Measurements from ENCODE around the gene SERPING1. TPM values are rescaled to one million over a fixed set of nuclear protein-coding genes. Genes with fewer than 3 reads are reported as not detected.

The SERPING1 gene
- polyA plus RNA-seq, 1 donor from 2014 or later = 0.22 TPM

DNA sequence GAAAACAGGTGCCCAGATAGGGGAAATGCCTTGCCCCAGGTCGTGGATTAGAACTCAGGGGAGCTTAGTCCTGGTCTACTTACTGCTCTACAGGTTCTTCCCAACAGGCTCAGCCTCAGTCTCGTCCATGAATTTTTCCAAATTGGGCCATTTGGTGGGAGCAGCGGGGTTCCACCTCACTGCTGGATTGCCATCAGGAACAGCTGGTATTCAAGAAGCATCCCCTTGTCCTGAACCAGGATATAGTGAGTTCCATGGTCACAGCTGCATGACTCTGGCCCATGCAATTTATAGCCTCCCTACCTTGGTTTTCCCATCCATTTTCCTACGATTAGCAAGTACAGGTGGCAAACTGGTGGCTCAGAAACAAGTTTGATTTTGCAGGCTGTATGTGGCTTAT is 23.4 kb upstream of the SERPING1 start:
- H3K27me3 ChIP-seq (ENCODE audit: insufficient read depth, low read depth, low read length) = no peaks in the 10 kb centered on the region
- H3K36me3 ChIP-seq (ENCODE audit: insufficient read depth, low read length) = no peaks in the 10 kb centered on the region
- no peak overlapping the region for H3K27ac ChIP-seq (ENCODE audit: low read length)
- H3K9me2 ChIP-seq (ENCODE audit: insufficient read depth, low read length) = no peaks in the 10 kb centered on the region
- no peak overlapping the region for H3K9ac ChIP-seq (ENCODE audit: low read length)
- H2AFZ ChIP-seq (ENCODE audit: low read depth, low read length) = no peak overlapping the region
- no peaks in the 10 kb centered on the region for H3K9me3 ChIP-seq (ENCODE audit: low read length)
- no peaks in the 10 kb centered on the region for H3F3A ChIP-seq (ENCODE audit: insufficient read depth, low read length, poor library complexity, severe bottlenecking)
- H3K79me2 ChIP-seq (replicated peaks; ENCODE audit: insufficient read depth, low read length) = no peaks in the 10 kb centered on the region
- no peak for TF ChIP-seq RAD21 (conservative IDR thresholded peaks at IDR 0.05)
- no peak for TF ChIP-seq EP300 (conservative IDR thresholded peaks at IDR 0.05; ENCODE audit: poor library complexity, severe bottlenecking)
- no peak for TF ChIP-seq TAF1 (IDR thresholded peaks at IDR 0.05; ENCODE audit: low read depth)
- TF ChIP-seq MXI1 (conservative IDR thresholded peaks at IDR 0.05; ENCODE audit: poor library complexity, severe bottlenecking) = no peak
- TF ChIP-seq, protein P1, sequence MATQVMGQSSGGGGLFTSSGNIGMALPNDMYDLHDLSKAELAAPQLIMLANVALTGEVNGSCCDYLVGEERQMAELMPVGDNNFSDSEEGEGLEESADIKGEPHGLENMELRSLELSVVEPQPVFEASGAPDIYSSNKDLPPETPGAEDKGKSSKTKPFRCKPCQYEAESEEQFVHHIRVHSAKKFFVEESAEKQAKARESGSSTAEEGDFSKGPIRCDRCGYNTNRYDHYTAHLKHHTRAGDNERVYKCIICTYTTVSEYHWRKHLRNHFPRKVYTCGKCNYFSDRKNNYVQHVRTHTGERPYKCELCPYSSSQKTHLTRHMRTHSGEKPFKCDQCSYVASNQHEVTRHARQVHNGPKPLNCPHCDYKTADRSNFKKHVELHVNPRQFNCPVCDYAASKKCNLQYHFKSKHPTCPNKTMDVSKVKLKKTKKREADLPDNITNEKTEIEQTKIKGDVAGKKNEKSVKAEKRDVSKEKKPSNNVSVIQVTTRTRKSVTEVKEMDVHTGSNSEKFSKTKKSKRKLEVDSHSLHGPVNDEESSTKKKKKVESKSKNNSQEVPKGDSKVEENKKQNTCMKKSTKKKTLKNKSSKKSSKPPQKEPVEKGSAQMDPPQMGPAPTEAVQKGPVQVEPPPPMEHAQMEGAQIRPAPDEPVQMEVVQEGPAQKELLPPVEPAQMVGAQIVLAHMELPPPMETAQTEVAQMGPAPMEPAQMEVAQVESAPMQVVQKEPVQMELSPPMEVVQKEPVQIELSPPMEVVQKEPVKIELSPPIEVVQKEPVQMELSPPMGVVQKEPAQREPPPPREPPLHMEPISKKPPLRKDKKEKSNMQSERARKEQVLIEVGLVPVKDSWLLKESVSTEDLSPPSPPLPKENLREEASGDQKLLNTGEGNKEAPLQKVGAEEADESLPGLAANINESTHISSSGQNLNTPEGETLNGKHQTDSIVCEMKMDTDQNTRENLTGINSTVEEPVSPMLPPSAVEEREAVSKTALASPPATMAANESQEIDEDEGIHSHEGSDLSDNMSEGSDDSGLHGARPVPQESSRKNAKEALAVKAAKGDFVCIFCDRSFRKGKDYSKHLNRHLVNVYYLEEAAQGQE (IDR thresholded peaks at IDR 0.05; ENCODE audit: borderline replicate concordance) = no peak
- TF ChIP-seq POLR2AphosphoS5 (IDR thresholded peaks at IDR 0.05) = no peak
- no peak for TF ChIP-seq EZH2 (IDR thresholded peaks at IDR 0.05; ENCODE audit: borderline replicate concordance, insufficient read depth, low read length, poor library complexity, severe bottlenecking)
- TF ChIP-seq, protein P2, sequence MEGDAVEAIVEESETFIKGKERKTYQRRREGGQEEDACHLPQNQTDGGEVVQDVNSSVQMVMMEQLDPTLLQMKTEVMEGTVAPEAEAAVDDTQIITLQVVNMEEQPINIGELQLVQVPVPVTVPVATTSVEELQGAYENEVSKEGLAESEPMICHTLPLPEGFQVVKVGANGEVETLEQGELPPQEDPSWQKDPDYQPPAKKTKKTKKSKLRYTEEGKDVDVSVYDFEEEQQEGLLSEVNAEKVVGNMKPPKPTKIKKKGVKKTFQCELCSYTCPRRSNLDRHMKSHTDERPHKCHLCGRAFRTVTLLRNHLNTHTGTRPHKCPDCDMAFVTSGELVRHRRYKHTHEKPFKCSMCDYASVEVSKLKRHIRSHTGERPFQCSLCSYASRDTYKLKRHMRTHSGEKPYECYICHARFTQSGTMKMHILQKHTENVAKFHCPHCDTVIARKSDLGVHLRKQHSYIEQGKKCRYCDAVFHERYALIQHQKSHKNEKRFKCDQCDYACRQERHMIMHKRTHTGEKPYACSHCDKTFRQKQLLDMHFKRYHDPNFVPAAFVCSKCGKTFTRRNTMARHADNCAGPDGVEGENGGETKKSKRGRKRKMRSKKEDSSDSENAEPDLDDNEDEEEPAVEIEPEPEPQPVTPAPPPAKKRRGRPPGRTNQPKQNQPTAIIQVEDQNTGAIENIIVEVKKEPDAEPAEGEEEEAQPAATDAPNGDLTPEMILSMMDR (IDR thresholded peaks at IDR 0.05; ENCODE audit: poor library complexity, severe bottlenecking) = no peak
- TF ChIP-seq SMC3 (conservative IDR thresholded peaks at IDR 0.05; ENCODE audit: poor library complexity) = no peak
- no peak overlapping the region for H3K4me2 ChIP-seq (ENCODE audit: low read length)
- no peaks in the 10 kb centered on the region for H4K20me1 ChIP-seq (ENCODE audit: insufficient read depth)
- H3K4me3 ChIP-seq (ENCODE audit: low read length) = no peak overlapping the region

DNA sequence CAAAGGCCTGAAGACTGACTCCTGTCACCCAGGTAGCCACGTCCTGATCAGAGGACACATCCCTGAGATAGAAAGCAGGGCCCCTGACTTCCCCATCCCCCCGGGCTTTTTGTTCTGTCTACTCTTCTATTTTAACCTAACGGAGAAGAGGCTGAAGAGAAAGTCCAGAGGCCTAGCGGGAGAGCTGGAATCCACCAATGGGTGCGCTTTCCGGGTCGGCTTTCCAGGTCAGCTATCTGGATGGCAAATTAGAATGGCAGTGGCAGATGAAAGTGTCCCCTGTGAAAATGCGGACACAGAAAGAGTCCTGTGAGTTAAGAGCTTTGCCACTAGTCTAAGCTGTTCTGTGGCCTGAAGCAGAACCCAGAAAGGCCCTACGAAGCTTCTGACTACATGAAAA is 13.1 kb upstream of the SERPING1 start:
- no peak overlapping the region for H3K27ac ChIP-seq (ENCODE audit: low read length)
- no peaks in the 10 kb centered on the region for H3K36me3 ChIP-seq (ENCODE audit: insufficient read depth, low read length)
- H3K4me2 ChIP-seq (ENCODE audit: low read length) = no peak overlapping the region
- no peaks in the 10 kb centered on the region for H3K27me3 ChIP-seq (ENCODE audit: insufficient read depth, low read depth, low read length)
- H3K9ac ChIP-seq (ENCODE audit: low read length) = no peak overlapping the region
- no peak for TF ChIP-seq TAF1 (IDR thresholded peaks at IDR 0.05; ENCODE audit: low read depth)
- H3F3A ChIP-seq (ENCODE audit: insufficient read depth, low read length, poor library complexity, severe bottlenecking) = no peaks in the 10 kb centered on the region
- H3K9me3 ChIP-seq (ENCODE audit: low read length) = no peaks in the 10 kb centered on the region
- H3K4me3 ChIP-seq (ENCODE audit: low read length) = no peak overlapping the region
- H4K20me1 ChIP-seq (ENCODE audit: insufficient read depth) = no peaks in the 10 kb centered on the region
- H3K9me2 ChIP-seq (ENCODE audit: insufficient read depth, low read length) = no peaks in the 10 kb centered on the region
- H3K79me2 ChIP-seq (replicated peaks; ENCODE audit: insufficient read depth, low read length) = no peaks in the 10 kb centered on the region
- no peak overlapping the region for H2AFZ ChIP-seq (ENCODE audit: low read depth, low read length)

DNA sequence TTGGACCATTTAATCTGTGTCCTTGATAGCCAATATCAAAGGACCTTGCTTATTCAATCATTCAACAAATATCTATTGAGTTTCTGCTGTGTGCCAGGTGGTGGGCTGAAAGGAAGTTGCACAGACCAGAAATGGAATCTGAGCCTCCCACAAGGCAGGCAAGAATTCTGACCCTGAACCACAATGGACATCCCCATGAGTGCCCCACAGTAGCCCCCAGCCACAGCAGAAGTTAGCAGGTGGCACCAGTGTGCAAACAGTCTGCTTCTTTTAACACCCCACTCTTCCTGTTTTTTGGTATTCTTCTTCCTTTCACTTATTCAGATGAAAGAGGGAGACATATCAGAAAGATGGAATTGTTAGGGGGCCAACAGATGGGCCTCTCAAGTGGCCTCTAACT is 12.2 kb upstream of the SERPING1 start:
- H3K4me2 ChIP-seq (ENCODE audit: low read length) = no peak overlapping the region
- no peak overlapping the region for H3K27ac ChIP-seq (ENCODE audit: low read length)
- no peaks in the 10 kb centered on the region for H3F3A ChIP-seq (ENCODE audit: insufficient read depth, low read length, poor library complexity, severe bottlenecking)
- H3K79me2 ChIP-seq (replicated peaks; ENCODE audit: insufficient read depth, low read length) = no peaks in the 10 kb centered on the region
- H4K20me1 ChIP-seq (ENCODE audit: insufficient read depth) = no peaks in the 10 kb centered on the region
- no peaks in the 10 kb centered on the region for H3K9me3 ChIP-seq (ENCODE audit: low read length)
- H3K27me3 ChIP-seq (ENCODE audit: insufficient read depth, low read depth, low read length) = no peaks in the 10 kb centered on the region
- no peaks in the 10 kb centered on the region for H3K9me2 ChIP-seq (ENCODE audit: insufficient read depth, low read length)
- TF ChIP-seq RAD21 (conservative IDR thresholded peaks at IDR 0.05) (no peak), EZH2 (IDR thresholded peaks at IDR 0.05; ENCODE audit: borderline replicate concordance, insufficient read depth, low read length, poor library complexity, severe bottlenecking) (no peak), SMC3 (conservative IDR thresholded peaks at IDR 0.05; ENCODE audit: poor library complexity) (no peak), POLR2AphosphoS5 (IDR thresholded peaks at IDR 0.05) (no peak), EP300 (conservative IDR thresholded peaks at IDR 0.05; ENCODE audit: poor library complexity, severe bottlenecking) (no peak), MXI1 (conservative IDR thresholded peaks at IDR 0.05; ENCODE audit: poor library complexity, severe bottlenecking) (no peak), TAF1 (IDR thresholded peaks at IDR 0.05; ENCODE audit: low read depth) (no peak)
- TF ChIP-seq, protein P2 (IDR thresholded peaks at IDR 0.05; ENCODE audit: poor library complexity, severe bottlenecking) = no peak
- TF ChIP-seq, protein P1 (IDR thresholded peaks at IDR 0.05; ENCODE audit: borderline replicate concordance) = no peak
- no peak overlapping the region for H3K4me3 ChIP-seq (ENCODE audit: low read length)
- H3K9ac ChIP-seq (ENCODE audit: low read length) = no peak overlapping the region
- H2AFZ ChIP-seq (ENCODE audit: low read depth, low read length) = no peak overlapping the region
- H3K36me3 ChIP-seq (ENCODE audit: insufficient read depth, low read length) = no peaks in the 10 kb centered on the region
